ENCODE results near the gene FASLG.
"Not testable (repeated sequence)": the region's sequence is repeated elsewhere in the genome, so short reads cannot be mapped to it uniquely, and the experiment has no call there.

The FASLG gene

GRCh38 chr1:172674831-172675613 lies 16.1 kb downstream of the FASLG start:
- H3K27ac ChIP-seq, result peak overlapping the region in 7 of 21 experiments; percentile 13 to 75 (median 23)
- H3K4me3 ChIP-seq, result no peak overlapping the region

- no peak overlapping the region for H3K27ac ChIP-seq
- H3K4me3 ChIP-seq, result no peak overlapping the region
Observed at GRCh38 chr1:172679000-172679772, 20.3 kb downstream of the FASLG start.

- Histone ChIP-seq H3K27ac (no peak overlapping the region), H3K4me3 (no peak overlapping the region)
Observed at GRCh38 chr1:172680244-172680643, 21.3 kb downstream of the FASLG start.

GRCh38 chr1:172680733-172681275 lies 21.9 kb downstream of the FASLG start:
- no peak overlapping the region for H3K27ac ChIP-seq
- no peak overlapping the region for H3K4me3 ChIP-seq

- H3K4me3 ChIP-seq, result no peak overlapping the region
- H3K27ac ChIP-seq, result no peak overlapping the region
Observed at GRCh38 chr1:172682812-172683211, 23.9 kb downstream of the FASLG start.

GRCh38 chr1:172686143-172686542 lies 27.2 kb downstream of the FASLG start:
- H3K4me3 ChIP-seq, result no peak overlapping the region

GRCh38 chr1:172688428-172689085 lies 29.7 kb downstream of the FASLG start:
- H3K4me3 ChIP-seq, H3K27ac ChIP-seq: not testable (repeated sequence)

More at GRCh38 chr1:172686143-172686542, 27.2 kb downstream of the FASLG start:
- no peak overlapping the region for H3K27ac ChIP-seq

- H3K27ac ChIP-seq, H3K4me3 ChIP-seq: not testable (repeated sequence)
Observed at GRCh38 chr1:172690925-172691324, 32.0 kb downstream of the FASLG start.

GRCh38 chr1:172697534-172698002 lies 38.7 kb downstream of the FASLG start:
- H3K4me3 ChIP-seq, result no peak overlapping the region
- H3K27ac ChIP-seq, result peak overlapping the region in 11 of 21 experiments; percentile 18 to 90 (median 69)

GRCh38 chr1:172698224-172698623 lies 39.3 kb downstream of the FASLG start:
- H3K27ac ChIP-seq, result peak overlapping the region in 11 of 21 experiments; percentile 18 to 90 (median 73)
- H3K4me3 ChIP-seq, result no peak overlapping the region

- peak overlapping the region in 12 of 21 experiments; percentile 39 to 90 (median 70) for H3K27ac ChIP-seq
- H3K4me3 ChIP-seq, result no peak overlapping the region
Observed at GRCh38 chr1:172699111-172699510, 40.2 kb downstream of the FASLG start.

GRCh38 chr1:172699695-172700227 lies 40.9 kb downstream of the FASLG start:
- peak overlapping the region in 13 of 21 experiments; percentile 2 to 90 (median 54) for H3K27ac ChIP-seq
- H3K4me3 ChIP-seq, result no peak overlapping the region

GRCh38 chr1:172700556-172700955 lies 41.7 kb downstream of the FASLG start:
- H3K27ac ChIP-seq, result peak overlapping the region in 7 of 21 experiments; percentile 32 to 90 (median 77)
- H3K4me3 ChIP-seq, result no peak overlapping the region

- Histone ChIP-seq H3K27ac (peak overlapping the region in 4 of 21 experiments; percentile 19 to 62 (median 40)), H3K4me3 (no peak overlapping the region)
Observed at GRCh38 chr1:172704001-172704400, 45.1 kb downstream of the FASLG start.

GRCh38 chr1:172704420-172705210 lies 45.7 kb downstream of the FASLG start:
- H3K27ac ChIP-seq, result peak overlapping the region in 3 of 21 experiments; percentile 36 to 62 (median 43)
- no peak overlapping the region for H3K4me3 ChIP-seq

GRCh38 chr1:172708452-172708851 lies 49.5 kb downstream of the FASLG start:
- H3K27ac ChIP-seq, result peak overlapping the region in 1 of 21 experiments; percentile 43
- H3K4me3 ChIP-seq, result no peak overlapping the region

GRCh38 chr1:172711558-172711957 lies 52.7 kb downstream of the FASLG start:
- no peak overlapping the region for H3K4me3 ChIP-seq
- no peak overlapping the region for H3K27ac ChIP-seq

GRCh38 chr1:172713466-172713865 lies 54.6 kb downstream of the FASLG start:
- Histone ChIP-seq H3K27ac (no peak overlapping the region), H3K4me3 (no peak overlapping the region)
